ENCODE measurements around the gene FAM78A.

Gene FAM78A

DNA sequence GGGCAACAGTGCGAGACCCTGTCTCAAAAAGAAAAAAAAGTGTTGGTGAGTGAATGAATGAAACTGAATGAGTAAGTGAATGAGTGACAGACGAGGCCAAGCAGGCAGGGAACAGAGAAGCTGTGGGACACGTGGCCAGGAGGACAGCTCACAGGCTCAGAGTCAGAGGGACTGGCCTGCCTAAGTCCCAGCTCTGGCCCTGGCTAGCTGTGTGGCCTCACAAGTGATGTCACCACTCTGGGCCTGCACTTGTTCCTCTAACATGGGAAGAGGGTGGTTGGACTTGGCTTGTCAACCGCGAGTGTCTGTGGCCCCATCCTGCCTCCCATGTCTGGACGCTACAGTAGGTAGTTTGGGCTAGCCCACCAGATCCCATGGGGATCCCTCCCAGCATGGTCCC is 8.5 kb upstream of the FAM78A start:
- no peak overlapping the region for H4K8ac ChIP-seq (ENCODE audit: low read depth, low read length)
- no peak overlapping the region for H2BK120ac ChIP-seq (ENCODE audit: low read depth, low read length)
- no peak overlapping the region for H2AK5ac ChIP-seq (ENCODE audit: low read depth, low read length)
- H2AFZ ChIP-seq (ENCODE audit: low read length): no peak overlapping the region
- no peaks in the 10 kb centered on the region for H3K36me3 ChIP-seq (replicated peaks in 1 of 2; ENCODE audit: control insufficient read depth in 2 of 2, insufficient read depth in 2 of 2, low read length in 2 of 2)
- no peak overlapping the region for H2BK5ac ChIP-seq (ENCODE audit: low read length)
- H3K4ac ChIP-seq (ENCODE audit: low read length): no peak overlapping the region
- no peak overlapping the region for H3K18ac ChIP-seq (ENCODE audit: low read length)
- no peak overlapping the region for H3K4me2 ChIP-seq (ENCODE audit: insufficient read depth, low read length, poor library complexity, severe bottlenecking)
- H3K27ac ChIP-seq (replicated peaks; ENCODE audit: low read length): no peak overlapping the region
- no peak overlapping the region for H3K14ac ChIP-seq (ENCODE audit: low read length)
- no peak overlapping the region for H3K23ac ChIP-seq (ENCODE audit: low read depth, low read length, poor library complexity)
- no CpG with 5 or more reads among the region's 6 CpGs for WGBS, 2 donors (ENCODE audit: extremely low coverage in 2 of 2, insufficient read length in 2 of 2, insufficient replicate concordance in 1 of 2)
- H3K4me3 ChIP-seq (ENCODE audit: low read length in 2 of 2): no peak overlapping the region
- H2BK15ac ChIP-seq (ENCODE audit: low read length): no peak overlapping the region
- no peak overlapping the region for H2BK12ac ChIP-seq (ENCODE audit: low read length)
- H3K4me1 ChIP-seq (ENCODE audit: control insufficient read depth in 2 of 2, insufficient read depth in 1 of 2, low read depth in 1 of 2, low read length in 2 of 2): peaks cover 11 to 23% of the 10 kb centered on the region in 2 donors
- H3K79me1 ChIP-seq (ENCODE audit: low read depth, low read length): peaks cover under 1% of the 10 kb centered on the region
- H3K9me3 ChIP-seq (replicated peaks in 1 of 2; ENCODE audit: control insufficient read depth in 2 of 2, insufficient read depth in 1 of 2, low read depth in 1 of 2, low read length in 2 of 2): peaks cover 0 to 2% of the 10 kb centered on the region in 2 donors
- DNase-seq (ENCODE audit: low spot score): no peak
- H3K27me3 ChIP-seq (ENCODE audit: control insufficient read depth in 3 of 3, insufficient read depth in 3 of 3, low read depth in 1 of 3, low read length in 3 of 3): peaks cover 0 to 41% (median 13%) of the 10 kb centered on the region in 3 experiments
- H4K91ac ChIP-seq (ENCODE audit: low read depth, low read length, poor library complexity): no peak overlapping the region
- H3K9ac ChIP-seq (ENCODE audit: low read depth, low read length, poor library complexity): no peak overlapping the region

- no peaks in the 10 kb centered on the region for H3K79me1 ChIP-seq (ENCODE audit: low read depth, low read length)
- no peak overlapping the region for H3K27ac ChIP-seq (replicated peaks; ENCODE audit: low read length)
- H3K9me3 ChIP-seq (replicated peaks in 1 of 2; ENCODE audit: control insufficient read depth in 2 of 2, insufficient read depth in 1 of 2, low read depth in 1 of 2, low read length in 2 of 2): peaks cover 0 to 2% of the 10 kb centered on the region in 2 donors
- no CpG with 5 or more reads among the region's 61 CpGs for WGBS, 2 donors (ENCODE audit: extremely low coverage in 2 of 2, insufficient read length in 2 of 2, insufficient replicate concordance in 1 of 2)
- peak overlapping the region; percentile 86 for H3K18ac ChIP-seq (ENCODE audit: low read length)
- H3K4ac ChIP-seq (ENCODE audit: low read length): no peak overlapping the region
- H2BK15ac ChIP-seq (ENCODE audit: low read length): peak overlapping the region; percentile 46
- peak overlapping the region; percentile 34 for H3K23ac ChIP-seq (ENCODE audit: low read depth, low read length, poor library complexity)
- H2BK120ac ChIP-seq (ENCODE audit: low read depth, low read length): no peak overlapping the region
- no peak overlapping the region for H4K91ac ChIP-seq (ENCODE audit: low read depth, low read length, poor library complexity)
- H2AK5ac ChIP-seq (ENCODE audit: low read depth, low read length): peak overlapping the region; percentile 1
- peak overlapping the region; percentile 15 for H3K9ac ChIP-seq (ENCODE audit: low read depth, low read length, poor library complexity)
- H3K27me3 ChIP-seq (ENCODE audit: control insufficient read depth in 3 of 3, insufficient read depth in 3 of 3, low read depth in 1 of 3, low read length in 3 of 3): peaks cover 0 to 51% (median 13%) of the 10 kb centered on the region in 3 experiments
- H2BK5ac ChIP-seq (ENCODE audit: low read length): no peak overlapping the region
- peak overlapping the region; percentile 72 for H3K4me2 ChIP-seq (ENCODE audit: insufficient read depth, low read length, poor library complexity, severe bottlenecking)
- no peaks in the 10 kb centered on the region for H3K36me3 ChIP-seq (replicated peaks in 1 of 2; ENCODE audit: control insufficient read depth in 2 of 2, insufficient read depth in 2 of 2, low read length in 2 of 2)
- peaks cover 8 to 23% of the 10 kb centered on the region in 2 donors for H3K4me1 ChIP-seq (ENCODE audit: control insufficient read depth in 2 of 2, insufficient read depth in 1 of 2, low read depth in 1 of 2, low read length in 2 of 2)
- H3K4me3 ChIP-seq (ENCODE audit: low read length in 2 of 2): peak overlapping the region in 1 of 2 donors; percentile 69
- H2AFZ ChIP-seq (ENCODE audit: low read length): peak overlapping the region; percentile 81
- DNase-seq (ENCODE audit: low spot score): peak; percentile 63
- no peak overlapping the region for H3K14ac ChIP-seq (ENCODE audit: low read length)
- no peak overlapping the region for H4K8ac ChIP-seq (ENCODE audit: low read depth, low read length)
- H2BK12ac ChIP-seq (ENCODE audit: low read length): no peak overlapping the region
Measured at GRCh38 chr9:131282688-131283422, 6.5 kb upstream of the FAM78A start.

- H3K9ac ChIP-seq (ENCODE audit: low read depth, low read length, poor library complexity): peak overlapping the region; percentile 6
- H3K4ac ChIP-seq (ENCODE audit: low read length): no peak overlapping the region
- H4K8ac ChIP-seq (ENCODE audit: low read depth, low read length): peak overlapping the region; percentile 44
- peak overlapping the region; percentile 34 for H3K23ac ChIP-seq (ENCODE audit: low read depth, low read length, poor library complexity)
- H3K9me3 ChIP-seq (replicated peaks in 1 of 2; ENCODE audit: control insufficient read depth in 2 of 2, insufficient read depth in 1 of 2, low read depth in 1 of 2, low read length in 2 of 2): peaks cover 0 to 2% of the 10 kb centered on the region in 2 donors
- peak overlapping the region; percentile 1 for H2AK5ac ChIP-seq (ENCODE audit: low read depth, low read length)
- no peaks in the 10 kb centered on the region for H3K36me3 ChIP-seq (replicated peaks in 1 of 2; ENCODE audit: control insufficient read depth in 2 of 2, insufficient read depth in 2 of 2, low read length in 2 of 2)
- H3K18ac ChIP-seq (ENCODE audit: low read length): no peak overlapping the region
- no peak for DNase-seq (ENCODE audit: low spot score)
- whole genome bisulfite sequencing, 2 donors (ENCODE audit: extremely low coverage in 2 of 2, insufficient read length in 2 of 2, insufficient replicate concordance in 1 of 2): 100% methylated on average over 3 of the region's 4 CpGs; no CpG with 5 or more reads in 1 of the 2 donors
- H3K4me1 ChIP-seq (ENCODE audit: control insufficient read depth in 2 of 2, insufficient read depth in 1 of 2, low read depth in 1 of 2, low read length in 2 of 2): peaks cover 8 to 23% of the 10 kb centered on the region in 2 donors
- peak overlapping the region in 1 of 2 donors; percentile 3 for H3K4me3 ChIP-seq (ENCODE audit: low read length in 2 of 2)
- no peak overlapping the region for H2AFZ ChIP-seq (ENCODE audit: low read length)
- no peak overlapping the region for H2BK120ac ChIP-seq (ENCODE audit: low read depth, low read length)
- no peak overlapping the region for H2BK5ac ChIP-seq (ENCODE audit: low read length)
- peak overlapping the region; percentile 33 for H2BK12ac ChIP-seq (ENCODE audit: low read length)
- peaks cover 0 to 51% (median 16%) of the 10 kb centered on the region in 3 experiments for H3K27me3 ChIP-seq (ENCODE audit: control insufficient read depth in 3 of 3, insufficient read depth in 3 of 3, low read depth in 1 of 3, low read length in 3 of 3)
- no peak overlapping the region for H3K4me2 ChIP-seq (ENCODE audit: insufficient read depth, low read length, poor library complexity, severe bottlenecking)
- H3K14ac ChIP-seq (ENCODE audit: low read length): peak overlapping the region; percentile 15
- H3K27ac ChIP-seq (replicated peaks; ENCODE audit: low read length): no peak overlapping the region
- no peak overlapping the region for H4K91ac ChIP-seq (ENCODE audit: low read depth, low read length, poor library complexity)
- peak overlapping the region; percentile 46 for H2BK15ac ChIP-seq (ENCODE audit: low read length)
- no peaks in the 10 kb centered on the region for H3K79me1 ChIP-seq (ENCODE audit: low read depth, low read length)
Measured at GRCh38 chr9:131282175-131282574, 5.9 kb upstream of the FAM78A start.

DNA sequence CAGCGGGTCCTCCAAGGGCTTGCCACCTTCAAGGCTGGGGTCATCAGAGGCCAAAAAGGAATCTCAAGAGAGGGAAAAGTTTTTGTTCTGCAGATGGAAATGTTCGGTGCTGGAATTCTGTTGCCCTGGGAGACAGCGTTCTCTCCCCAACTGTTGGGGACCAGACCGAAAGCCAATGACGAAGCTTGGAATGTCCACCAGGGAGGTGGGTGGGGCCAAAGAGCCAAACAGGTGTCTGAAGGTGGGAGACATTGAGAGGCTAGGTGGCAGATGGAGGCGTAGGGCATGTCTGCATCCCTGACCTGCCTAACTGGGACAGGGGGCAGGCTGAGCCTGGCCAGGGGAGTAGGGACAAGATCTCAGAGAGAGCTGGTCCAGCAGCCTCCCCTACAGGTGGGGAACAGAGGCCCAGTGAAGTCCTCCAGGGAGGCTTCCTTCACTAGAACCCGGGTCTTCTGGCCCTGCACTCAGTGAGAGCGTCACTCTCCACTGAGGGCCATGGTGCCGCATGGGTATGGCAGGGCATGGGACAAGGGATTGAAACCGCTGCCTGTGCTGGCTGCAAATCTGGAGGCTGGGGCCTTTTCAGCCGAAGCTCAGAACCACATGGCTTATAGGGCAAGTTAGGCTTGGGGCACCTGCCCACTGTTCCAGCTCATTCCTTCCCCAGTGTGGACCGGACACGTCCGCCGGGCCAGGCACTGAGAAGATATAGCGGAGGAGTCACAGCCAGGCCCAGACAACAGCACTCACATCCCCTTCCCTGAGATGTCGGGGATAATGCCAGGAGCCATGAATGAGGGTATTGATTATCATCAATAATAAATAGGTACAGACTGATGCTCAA is 5.0 kb upstream of the FAM78A start:
- no CpG with 5 or more reads among the region's 17 CpGs for WGBS, 2 donors (ENCODE audit: extremely low coverage in 2 of 2, insufficient read length in 2 of 2, insufficient replicate concordance in 1 of 2)
- Histone ChIP-seq H3K9me3 (replicated peaks in 1 of 2; ENCODE audit: control insufficient read depth in 2 of 2, insufficient read depth in 1 of 2, low read depth in 1 of 2, low read length in 2 of 2) (peaks cover 0 to 2% of the 10 kb centered on the region in 2 donors), H3K4ac (ENCODE audit: low read length) (no peak overlapping the region), H4K8ac (ENCODE audit: low read depth, low read length) (no peak overlapping the region), H3K79me1 (ENCODE audit: low read depth, low read length) (no peaks in the 10 kb centered on the region), H3K18ac (ENCODE audit: low read length) (peak overlapping the region; percentile 44), H3K4me2 (ENCODE audit: insufficient read depth, low read length, poor library complexity, severe bottlenecking) (no peak overlapping the region), H3K14ac (ENCODE audit: low read length) (no peak overlapping the region), H2AFZ (ENCODE audit: low read length) (no peak overlapping the region), H2AK5ac (ENCODE audit: low read depth, low read length) (peak overlapping the region; percentile 29), H3K27me3 (ENCODE audit: control insufficient read depth in 3 of 3, insufficient read depth in 3 of 3, low read depth in 1 of 3, low read length in 3 of 3) (peaks cover 0 to 53% (median 23%) of the 10 kb centered on the region in 3 experiments), H2BK12ac (ENCODE audit: low read length) (no peak overlapping the region), H3K9ac (ENCODE audit: low read depth, low read length, poor library complexity) (peak overlapping the region; percentile 22), H3K36me3 (replicated peaks in 1 of 2; ENCODE audit: control insufficient read depth in 2 of 2, insufficient read depth in 2 of 2, low read length in 2 of 2) (no peaks in the 10 kb centered on the region), H3K27ac (replicated peaks; ENCODE audit: low read length) (no peak overlapping the region), H3K4me1 (ENCODE audit: control insufficient read depth in 2 of 2, insufficient read depth in 1 of 2, low read depth in 1 of 2, low read length in 2 of 2) (peaks cover 8 to 23% of the 10 kb centered on the region in 2 donors), H2BK15ac (ENCODE audit: low read length) (peak overlapping the region; percentile 81), H4K91ac (ENCODE audit: low read depth, low read length, poor library complexity) (no peak overlapping the region), H2BK5ac (ENCODE audit: low read length) (no peak overlapping the region), H2BK120ac (ENCODE audit: low read depth, low read length) (no peak overlapping the region), H3K23ac (ENCODE audit: low read depth, low read length, poor library complexity) (peak overlapping the region; percentile 91), H3K4me3 (ENCODE audit: low read length in 2 of 2) (no peak overlapping the region)
- DNase-seq (ENCODE audit: low spot score): no peak

All from neuronal stem cell (in vitro differentiated cells).